ENCODE data around the gene CCDC106.

CCDC106 gene

GRCh38 chr19:55672418-55672817 is 24.4 kb downstream of the CCDC106 start:
- no peak for DNase-seq

DNA sequence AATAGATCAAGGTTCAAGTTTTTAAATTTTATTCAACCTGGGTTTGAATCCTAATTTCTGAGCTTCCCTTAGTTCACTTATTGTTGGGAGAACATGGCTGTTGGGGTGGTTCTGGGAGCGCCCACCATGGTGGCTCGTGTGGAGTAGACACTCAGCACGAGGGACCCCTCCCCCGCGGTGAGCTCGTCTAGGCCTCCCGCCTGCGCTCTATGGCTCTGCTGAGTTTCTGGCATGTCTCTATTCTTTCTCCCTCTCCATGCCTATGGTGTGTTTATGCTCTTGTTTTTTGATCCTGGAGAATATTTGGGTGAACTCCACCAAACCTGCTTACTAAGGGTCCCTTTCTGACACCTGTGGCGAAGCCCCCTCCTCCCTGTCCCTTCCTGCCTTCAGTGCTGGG is 25.5 kb downstream of the CCDC106 start:
- no peak for DNase-seq

- DNase-seq, result no peak
Measured at GRCh38 chr19:55673889-55674288, 25.9 kb downstream of the CCDC106 start.

DNA sequence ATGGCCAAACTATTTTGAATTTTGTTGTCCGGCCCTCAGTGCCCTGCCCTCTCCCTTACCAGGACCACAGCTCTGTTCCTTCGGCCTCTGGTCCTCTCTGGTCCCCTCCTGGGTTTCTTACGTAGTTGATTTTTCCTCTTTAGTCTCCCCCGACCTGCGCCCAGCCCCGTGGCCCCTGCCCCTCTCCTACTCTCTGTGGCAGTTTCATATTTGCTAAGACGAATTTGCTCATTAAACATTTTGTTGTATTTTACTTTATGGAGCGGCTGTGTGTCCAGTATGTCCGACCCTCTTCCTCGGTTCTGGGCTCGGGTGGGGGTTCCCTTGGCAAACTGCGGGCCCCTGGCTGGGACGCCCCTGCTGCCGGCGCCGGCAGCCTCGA is 26.4 kb downstream of the CCDC106 start:
- DNase-seq, result no peak

GRCh38 chr19:55674841-55675660 is 27.0 kb downstream of the CCDC106 start, which contains the start of gene EPN1:
EPN1 (plus strand) TSS chr19:55675226; CDS start chr19:55678628, 3,402 bp downstream.
- peak; percentile 92 for DNase-seq

DNA sequence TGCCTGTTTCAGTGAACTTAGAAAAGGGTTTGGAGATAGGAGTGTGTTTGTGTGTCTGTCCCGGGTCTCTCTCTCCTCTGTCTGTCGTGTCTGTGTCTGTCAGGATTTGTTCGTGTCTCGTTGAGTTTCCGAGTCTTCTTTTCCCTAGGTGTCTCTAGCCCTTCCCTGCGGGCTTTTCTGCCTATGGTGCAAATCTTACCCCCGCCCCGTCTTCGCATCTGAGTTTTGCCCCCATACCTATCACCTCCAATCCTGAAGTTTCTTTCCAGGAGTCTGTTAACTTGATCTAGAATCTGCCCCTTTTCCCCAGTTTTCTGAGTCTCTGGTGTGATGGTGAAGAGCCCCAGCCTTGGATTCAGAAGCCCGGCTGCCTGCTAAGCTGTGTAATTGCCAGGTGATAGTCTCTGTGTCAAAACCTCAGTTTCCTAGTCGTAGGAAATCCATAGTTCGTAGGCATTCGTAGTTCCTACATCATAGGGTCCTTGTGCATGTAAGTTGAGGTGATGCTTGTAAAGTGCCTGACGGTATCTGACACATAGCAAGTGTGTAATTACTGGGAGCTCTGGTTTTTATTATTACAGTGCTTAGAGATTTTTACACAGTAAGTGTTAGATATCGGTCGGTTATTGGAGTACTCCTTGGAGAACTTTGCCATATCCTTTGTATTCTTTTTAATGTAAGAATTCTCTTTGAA is 27.8 kb downstream of the CCDC106 start:
- DNase-seq, result no peak

- no peak for DNase-seq
Measured at GRCh38 chr19:55676383-55676782, 28.4 kb downstream of the CCDC106 start.

GRCh38 chr19:55676889-55677505 is 29.0 kb downstream of the CCDC106 start:
- no peak for DNase-seq

- DNase-seq, result no peak
Measured at GRCh38 chr19:55677572-55678028, 29.6 kb downstream of the CCDC106 start.

- no peak for DNase-seq
Measured at GRCh38 chr19:55678121-55678671, 30.2 kb downstream of the CCDC106 start.

GRCh38 chr19:55679343-55680257 is 31.6 kb downstream of the CCDC106 start:
- no peak for DNase-seq

DNA sequence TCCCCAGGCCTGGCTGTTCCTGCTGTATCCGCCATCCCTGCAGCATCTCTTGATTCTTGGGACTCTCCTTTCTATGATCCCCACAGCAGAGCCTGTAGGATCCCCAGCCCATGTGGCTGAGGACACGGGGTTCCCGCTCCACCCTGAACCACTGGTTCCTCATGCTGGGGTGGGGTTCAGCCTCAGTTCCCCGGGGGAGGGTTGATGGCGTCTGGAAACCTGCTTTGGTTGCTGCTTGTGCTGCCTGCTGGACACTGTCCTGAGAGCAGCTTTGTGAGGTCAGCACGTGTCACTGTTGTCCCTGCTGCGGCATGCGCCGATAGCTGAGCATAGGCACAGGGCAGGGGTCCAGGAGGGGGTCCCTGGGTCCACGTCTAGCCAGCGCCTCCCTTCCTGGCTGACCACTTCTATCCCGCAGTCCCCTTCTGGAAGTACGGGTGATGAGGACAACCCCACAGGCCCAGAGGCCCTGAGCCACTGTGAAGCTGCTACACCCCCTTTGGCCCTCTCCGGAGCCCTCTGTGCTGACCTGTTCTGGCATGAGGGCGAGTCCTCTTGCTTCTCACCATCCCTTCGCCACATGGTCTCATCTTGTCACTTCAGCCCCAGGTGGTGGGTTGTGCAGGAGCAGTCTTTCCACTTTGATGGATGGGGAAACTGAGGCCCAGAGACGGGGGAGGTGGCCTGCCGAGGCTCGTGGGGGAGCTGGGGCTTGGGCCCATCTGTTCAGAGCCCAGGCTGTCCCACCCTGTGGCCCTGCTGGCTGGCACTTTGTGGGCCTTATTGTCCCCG is 32.5 kb downstream of the CCDC106 start:
- no peak for DNase-seq

DNA sequence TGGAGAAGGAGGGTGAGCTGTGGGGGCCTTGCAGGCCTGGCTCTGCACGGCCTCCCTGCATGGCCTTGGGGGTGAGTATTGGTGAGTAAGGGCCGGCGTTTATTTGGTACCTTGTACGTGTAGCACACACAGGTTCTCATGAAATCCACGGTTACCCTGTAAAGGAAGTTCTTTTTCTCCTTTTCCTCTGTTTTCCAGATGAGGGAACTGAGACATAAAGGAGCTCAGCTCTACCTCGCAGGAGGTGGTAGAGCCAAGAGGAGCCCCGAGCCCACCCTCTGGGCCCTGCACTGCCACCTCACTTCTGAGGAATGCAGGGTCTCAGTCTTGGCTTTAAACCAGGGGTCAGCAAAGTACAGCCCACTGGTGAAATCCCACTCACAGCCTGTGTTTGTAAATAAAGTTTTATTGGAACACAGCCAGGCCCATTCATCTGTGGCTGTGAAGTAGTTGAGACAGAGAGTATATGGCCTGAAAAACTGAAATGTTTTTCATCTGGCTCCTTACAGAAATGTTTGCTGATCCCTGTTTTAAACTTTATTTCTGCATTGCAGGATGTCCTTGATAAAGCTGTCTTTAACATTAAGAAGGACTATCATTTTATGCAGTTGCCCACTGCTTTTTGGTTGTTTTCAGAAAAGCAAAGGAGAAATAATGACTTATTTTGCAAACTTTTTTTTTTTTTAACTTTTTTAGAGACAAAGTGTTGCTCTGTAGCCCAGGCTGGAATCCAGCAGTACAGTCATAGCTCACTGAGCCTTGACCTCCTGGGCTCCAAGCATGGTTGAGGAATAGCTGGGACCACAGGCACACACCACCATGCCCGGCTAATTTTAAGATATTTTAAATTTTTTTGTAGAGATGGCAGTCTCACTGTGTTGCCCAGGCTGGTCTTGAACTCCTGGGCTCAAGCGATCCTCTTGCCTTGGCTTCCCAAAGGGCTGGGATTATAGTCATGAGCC is 33.4 kb downstream of the CCDC106 start:
- DNase-seq, result no peak

DNA sequence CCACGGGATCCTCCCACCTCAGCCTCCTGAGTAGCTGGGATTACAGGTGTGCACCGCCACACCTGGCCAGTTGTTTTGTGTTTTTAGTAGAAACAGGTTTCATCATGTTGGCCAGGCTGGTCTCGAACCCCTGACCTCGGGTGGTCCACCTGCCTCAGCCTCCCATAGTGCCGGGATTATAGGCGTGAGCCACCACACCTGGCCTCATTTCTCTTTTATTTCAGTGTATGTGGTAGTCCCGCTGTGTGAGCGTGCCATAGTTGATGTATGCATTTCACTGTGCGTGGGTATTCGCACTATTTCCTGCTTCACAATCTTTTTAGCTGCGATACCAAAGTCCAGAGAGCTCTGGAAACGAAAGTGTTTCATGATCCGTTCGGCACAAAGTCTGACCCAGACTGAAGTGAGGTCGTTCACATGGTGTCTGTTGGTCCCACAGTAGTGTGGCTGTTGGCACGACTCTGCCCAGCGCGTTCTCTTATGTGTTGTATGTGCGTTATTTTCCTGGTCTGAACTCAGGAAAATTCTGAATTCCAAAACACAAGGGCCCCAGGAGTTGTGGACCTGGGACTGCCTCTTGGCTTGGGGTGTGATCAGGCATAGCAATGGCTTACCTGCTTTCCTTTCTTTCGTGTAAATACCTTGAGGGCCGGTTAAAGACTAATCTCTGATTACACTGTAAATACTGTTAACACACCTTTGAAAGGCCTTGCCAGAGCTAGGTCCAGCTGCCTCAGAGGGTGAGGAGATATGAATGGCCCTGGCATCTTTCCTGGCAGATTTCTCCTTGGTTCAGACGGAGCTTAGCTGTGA is 35.6 kb downstream of the CCDC106 start:
- no peak for DNase-seq

GRCh38 chr19:55684946-55685681 is 37.1 kb downstream of the CCDC106 start:
- DNase-seq, result no peak

DNA sequence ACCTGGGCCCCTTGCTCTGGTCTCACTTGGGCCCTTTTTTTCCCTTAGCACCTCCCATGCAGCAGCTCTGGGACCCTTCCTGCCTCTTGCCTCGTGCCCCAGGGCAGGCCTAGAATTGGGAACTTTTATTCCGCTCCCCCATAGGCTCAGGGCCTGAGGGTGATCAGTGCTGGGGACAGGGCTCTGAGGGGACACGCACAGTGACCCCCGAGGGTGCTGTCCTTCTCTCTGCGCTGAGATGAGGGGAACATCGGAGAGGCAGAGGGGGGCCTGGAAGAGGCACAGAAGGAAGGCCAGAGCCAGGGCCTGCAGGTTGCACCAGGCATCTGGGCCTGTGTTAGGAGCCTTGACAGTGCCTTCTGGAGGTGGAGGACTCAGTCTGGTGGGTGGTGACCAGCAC is 37.8 kb downstream of the CCDC106 start:
- DNase-seq, result no peak

- no peak for DNase-seq
Measured at GRCh38 chr19:55686311-55687050, 38.5 kb downstream of the CCDC106 start.
